ENCODE measurements around the gene LSP1.

- TF ChIP-seq POLR2A (IDR thresholded peaks at IDR 0.05; ENCODE audit: low read length) (no peak), GATA1 (IDR thresholded peaks at IDR 0.05; ENCODE audit: low read depth, low read length) (no peak)
Measured at GRCh38 chr11:1892116-1892515, 39.2 kb downstream of the LSP1 start.
